NCI-H1048 (cell line): ENCODE measurements around the gene RNGTT.
"Not testable (repeated sequence)": the region's sequence is repeated elsewhere in the genome, so short reads cannot be mapped to it uniquely, and the experiment has no call there.

Source experiments
- DNase-seq: peaks from one replicate; lab custom pipeline; 2025; lab: John Stamatoyannopoulos, UW

RNGTT gene

GRCh38 chr6:88722686-88723085 is 240.7 kb downstream of the RNGTT start:
- DNase-seq: no peak

- not testable (repeated sequence) for DNase-seq
These were observed 247.0 kb downstream of the RNGTT start for GRCh38 chr6:88716399-88716798.

DNA sequence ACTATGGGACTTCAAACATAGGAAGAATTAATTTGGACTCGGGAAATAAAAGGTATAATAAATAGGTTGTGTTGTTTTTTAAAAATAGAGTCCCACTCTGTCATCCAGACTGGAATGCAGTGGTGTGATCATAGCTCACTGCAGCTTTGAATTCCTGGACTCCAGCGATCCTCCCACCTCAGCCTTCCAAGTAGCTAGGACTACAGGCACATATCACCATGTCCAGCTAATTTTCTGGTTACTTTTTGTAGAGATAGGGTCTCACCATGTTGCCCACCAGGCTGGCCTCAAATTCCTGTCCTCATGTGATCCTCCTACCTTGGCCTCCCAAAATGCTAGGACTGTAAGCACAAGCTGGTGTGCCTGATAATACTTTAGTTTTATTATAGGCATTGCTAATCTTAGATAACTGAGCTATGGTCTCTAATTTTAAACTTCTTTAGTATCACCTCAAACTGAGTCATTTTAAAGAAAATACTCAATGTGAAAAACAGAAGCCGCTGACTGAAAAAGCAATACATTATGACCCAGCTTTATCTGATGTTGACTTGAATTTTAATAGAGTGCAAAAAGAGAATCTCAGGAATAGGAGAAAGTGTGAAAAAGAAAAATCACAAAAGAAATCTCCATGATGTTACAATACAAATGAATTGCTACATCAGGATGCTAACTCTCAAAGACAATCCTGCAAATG is 251.0 kb downstream of the RNGTT start:
- DNase-seq: no peak

DNA sequence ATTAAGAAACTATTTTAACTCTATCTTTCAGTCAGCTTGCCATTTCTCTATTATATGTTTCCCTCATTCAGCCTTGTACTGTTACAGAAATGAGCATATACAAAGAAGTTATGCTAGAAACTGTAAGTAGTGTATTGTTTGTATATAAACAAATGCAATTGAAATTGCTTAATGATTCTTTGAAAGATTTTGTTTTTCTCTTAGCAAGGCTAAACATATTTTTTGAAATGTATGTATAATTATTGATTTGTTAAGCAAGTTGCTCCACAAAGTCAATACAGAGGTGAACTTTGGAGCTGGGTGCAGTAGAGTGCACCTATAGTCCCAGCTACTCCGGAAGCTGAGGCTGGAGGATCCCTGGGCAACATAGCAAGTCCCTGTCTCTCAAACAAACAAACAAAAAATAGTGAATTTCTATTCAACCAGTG is 253.6 kb downstream of the RNGTT start:
- no peak for DNase-seq

DNA sequence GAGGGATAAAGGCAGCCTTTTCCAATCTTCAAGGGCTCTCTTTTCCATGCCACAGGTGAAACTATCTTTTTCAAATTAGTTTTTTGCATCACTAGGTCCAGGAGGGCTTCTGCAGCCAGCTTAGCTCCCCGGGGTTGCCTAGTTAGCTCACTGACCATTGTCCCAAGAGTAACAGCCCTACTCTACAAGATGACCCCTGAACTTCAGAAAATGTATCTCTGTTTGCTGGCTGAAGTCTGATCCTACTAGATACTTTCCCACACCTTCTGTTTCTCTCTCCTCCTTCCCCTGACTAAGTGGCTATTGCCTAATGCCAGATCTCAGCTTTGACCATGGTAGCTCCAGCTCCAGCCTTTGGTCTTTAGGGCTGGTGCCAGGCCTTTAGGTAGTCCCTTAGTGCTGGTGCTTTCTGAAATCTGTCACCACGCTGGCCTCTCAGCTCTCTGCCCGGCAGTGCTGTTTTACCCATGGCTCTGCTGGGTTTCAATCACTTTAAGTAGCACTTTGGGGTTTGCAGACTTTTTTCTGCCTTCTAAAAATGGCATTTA is 255.1 kb downstream of the RNGTT start:
- DNase-seq: no peak

DNA sequence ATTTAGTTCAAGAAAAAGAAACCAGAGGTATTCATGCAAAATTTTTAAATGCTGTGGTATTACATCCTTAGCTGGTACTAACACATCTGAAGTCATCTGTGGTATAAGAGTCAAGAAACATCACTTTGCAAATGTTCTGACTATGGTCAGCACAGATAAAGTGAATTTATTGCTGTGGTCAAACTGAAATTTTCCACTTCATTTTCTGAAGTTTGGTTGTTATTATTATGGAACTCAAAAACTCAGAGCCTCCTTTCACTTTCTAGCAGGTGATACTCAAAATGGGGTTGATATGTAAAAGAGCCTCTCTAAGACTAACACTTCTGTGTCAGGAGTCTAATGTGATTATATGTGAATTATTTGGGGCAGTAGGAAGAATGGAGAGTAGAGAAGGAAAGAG is 257.8 kb downstream of the RNGTT start:
- DNase-seq: no peak

GRCh38 chr6:88704980-88705379 is 258.4 kb downstream of the RNGTT start:
- no peak for DNase-seq

DNA sequence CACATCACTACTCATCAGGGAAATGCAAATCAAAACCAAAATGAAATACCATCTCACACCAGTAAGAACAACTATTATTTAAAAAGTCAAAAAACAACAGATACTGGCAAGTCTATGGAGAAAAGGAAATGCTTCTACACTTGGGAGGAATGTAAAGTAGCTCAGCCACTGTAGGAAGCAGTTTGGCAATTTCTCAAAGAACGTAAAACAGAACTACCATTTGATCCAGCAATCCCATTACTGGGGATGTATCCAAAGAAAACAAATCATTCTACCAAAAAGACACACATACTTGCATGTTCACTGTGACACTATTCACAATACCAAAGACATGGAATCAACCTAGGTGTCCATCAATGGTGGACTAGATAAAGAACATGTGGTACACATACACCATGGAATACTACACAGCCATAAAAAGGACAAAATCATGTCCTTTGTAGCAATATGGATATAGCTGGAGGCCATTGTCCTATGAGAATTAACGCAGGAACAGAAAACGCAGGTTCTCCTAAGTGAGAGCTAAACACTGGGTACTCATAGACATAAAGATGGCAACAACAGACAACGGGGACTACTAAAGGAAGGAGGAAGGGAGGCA is 260.4 kb downstream of the RNGTT start:
- no peak for DNase-seq

DNA sequence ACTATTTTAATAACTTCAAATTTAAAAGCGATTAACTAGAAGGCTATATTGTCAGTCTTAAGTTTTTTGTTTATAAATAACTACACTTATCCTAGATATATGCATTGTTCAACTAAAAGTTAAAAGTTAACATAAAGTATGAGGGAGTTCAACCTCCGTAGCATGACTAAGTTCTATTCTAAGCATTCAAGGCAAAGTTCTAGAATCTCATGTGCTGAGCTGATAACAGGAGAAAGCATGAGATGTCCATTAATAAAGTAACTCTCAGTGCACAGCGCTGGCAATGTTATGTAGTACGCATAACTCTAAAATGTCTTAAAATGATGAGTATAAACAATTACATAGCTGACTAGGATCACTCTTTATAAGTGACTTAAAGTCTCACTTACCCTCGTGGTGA is 264.8 kb downstream of the RNGTT start:
- no peak for DNase-seq

DNA sequence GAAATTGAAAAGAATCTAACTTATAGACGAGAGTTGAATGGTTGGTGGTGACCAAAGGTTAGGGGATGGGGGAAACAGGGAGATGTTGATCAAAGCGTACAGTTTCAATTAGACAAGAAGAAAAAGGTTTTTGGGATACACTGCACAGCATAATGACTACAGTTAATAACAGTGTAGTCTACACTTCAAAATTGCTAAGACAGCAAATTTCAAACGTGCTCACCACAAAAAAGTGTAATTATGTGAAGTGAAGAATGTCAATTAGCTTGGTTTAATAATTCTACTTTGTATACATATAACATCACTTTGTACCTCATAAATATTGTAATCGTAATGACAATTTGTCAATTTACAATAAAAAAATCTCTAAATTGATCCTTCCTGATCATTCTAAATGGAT is 267.5 kb downstream of the RNGTT start:
- no peak for DNase-seq

GRCh38 chr6:88683734-88684133 is 279.7 kb downstream of the RNGTT start:
- DNase-seq: no peak

GRCh38 chr6:88680654-88681053 is 282.8 kb downstream of the RNGTT start:
- DNase-seq: no peak

DNA sequence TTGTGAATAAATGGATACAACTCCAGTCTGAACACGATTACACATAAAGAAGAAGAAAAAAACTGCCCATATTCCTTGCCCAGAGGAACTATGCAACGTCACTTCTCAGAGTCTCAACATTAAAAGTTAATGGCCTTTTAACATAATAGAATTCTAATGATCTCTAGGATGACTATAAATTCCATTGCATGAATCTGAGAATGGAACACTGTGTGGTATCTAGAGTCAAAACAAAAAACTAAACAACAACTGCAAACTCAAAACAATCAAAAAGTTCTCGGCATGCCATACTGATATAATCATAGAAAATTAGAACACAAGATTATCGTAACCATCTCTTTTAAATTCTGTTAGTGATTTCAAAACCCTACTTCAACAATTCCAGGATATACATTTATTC is 283.6 kb downstream of the RNGTT start:
- no peak for DNase-seq

DNA sequence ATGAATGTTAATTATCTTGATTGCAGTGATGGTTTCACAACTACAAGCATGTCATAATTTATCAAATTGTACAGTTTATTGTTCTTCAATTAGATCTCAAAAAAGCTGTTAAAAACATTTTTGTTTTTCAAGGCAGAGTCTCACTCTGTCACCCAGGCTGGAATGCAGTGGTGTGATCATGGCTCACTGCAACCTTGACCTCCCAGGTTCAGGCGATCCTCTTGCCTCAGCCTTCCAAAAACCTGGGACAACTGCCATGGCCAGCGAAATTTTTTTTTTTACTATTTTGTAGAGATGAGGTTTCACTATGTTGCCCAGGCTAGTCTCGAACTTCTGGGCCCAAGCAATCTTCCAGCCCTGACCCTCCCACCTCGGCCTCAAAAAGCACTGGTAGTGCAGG is 286.1 kb downstream of the RNGTT start:
- no peak for DNase-seq

DNA sequence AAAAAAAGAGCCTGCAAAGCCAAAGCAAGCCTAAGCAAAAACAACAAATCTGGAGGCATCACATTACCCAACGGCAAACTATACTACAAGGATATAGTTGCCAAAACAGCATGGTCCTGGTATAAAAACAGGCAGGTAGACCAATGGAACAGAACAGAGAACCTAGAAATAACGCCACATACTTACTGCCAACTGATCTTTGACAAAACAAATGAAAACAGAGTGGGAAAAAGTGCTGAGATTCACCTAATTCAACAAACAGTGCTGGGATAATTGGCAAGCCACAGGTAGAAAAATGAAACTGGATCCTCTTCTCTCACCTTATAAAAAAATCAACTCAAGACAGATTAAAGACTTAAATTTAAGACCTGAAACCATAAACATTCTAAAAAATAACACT is 291.8 kb downstream of the RNGTT start:
- DNase-seq: no peak

DNA sequence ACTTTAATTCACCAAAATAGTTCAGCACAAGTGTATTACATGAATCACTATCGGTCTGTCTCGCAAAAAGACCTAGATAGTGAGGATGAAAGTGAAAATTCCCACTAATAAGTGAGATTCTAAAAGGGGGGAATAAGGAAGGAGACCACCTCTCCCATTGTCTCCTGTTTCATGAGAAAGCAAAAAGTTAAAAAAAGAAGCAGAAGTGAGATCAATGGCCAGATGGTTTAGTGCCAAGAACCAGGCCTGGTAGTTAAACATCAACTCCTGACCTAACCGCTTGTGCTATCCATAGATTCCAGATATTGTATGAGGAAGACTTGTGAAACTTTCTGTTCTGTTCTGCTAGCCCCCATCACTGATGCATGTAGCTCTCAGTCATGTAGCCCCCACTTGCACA is 293.0 kb downstream of the RNGTT start:
- no peak for DNase-seq

- no peak for DNase-seq
These were observed 293.9 kb downstream of the RNGTT start for GRCh38 chr6:88669475-88669874.

- no peak for DNase-seq
These were observed 296.5 kb downstream of the RNGTT start for GRCh38 chr6:88666901-88667300.

GRCh38 chr6:88665131-88665530 is 298.3 kb downstream of the RNGTT start:
- DNase-seq: no peak

- DNase-seq: no peak
These were observed 299.6 kb downstream of the RNGTT start for GRCh38 chr6:88663801-88664200.

- DNase-seq: no peak
These were observed 300.7 kb downstream of the RNGTT start for GRCh38 chr6:88662653-88663174.

DNA sequence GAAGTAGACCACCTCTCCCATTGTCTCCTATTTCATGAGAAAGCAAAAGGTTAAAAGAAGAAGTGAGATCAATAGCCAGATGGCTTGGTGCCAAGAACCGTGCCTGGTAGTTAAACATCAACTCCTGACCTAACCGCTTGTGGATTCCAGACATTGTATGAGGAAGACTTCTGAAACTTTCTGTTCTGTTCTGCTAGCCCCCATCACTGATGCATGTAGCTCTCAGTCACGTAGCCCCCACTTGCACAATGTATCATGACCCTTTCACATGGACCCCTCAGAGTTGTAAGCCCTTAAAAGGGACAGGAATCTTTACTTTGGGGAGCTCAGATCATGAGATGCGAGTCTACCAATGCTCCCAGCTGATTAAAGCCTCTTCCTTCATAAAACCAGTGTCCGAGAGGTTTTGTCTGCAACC is 301.2 kb downstream of the RNGTT start:
- DNase-seq: no peak

- no peak for DNase-seq
These were observed 302.3 kb downstream of the RNGTT start for GRCh38 chr6:88661136-88661535.

DNA sequence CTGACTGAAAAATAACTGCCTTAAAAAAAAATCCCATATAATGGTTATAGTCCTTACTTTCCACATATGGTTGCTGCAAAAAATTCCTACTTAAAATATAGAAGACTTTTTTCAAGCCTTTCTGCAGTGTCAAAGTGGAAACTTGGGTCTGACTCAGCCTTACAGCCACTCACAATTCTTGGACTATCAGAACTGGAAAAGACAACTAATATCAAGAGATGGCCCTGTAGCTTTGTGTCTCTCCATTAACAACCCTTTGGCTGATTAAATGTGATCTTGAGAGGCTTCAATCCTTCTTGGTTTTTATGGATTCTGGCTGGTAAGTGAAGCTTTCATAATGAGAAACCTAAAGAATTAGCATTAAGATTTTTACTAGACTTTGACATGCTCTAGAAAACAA is 307.8 kb downstream of the RNGTT start:
- no peak for DNase-seq
